Measurements from ENCODE around the gene DRD4.

Gene DRD4

GRCh38 chr11:592918-593317 is 44.2 kb upstream of the DRD4 start:
- H3K4me3 ChIP-seq (replicated peaks in 1 of 2; ENCODE audit: low read depth in 2 of 2, low read length in 2 of 2) = no peak overlapping the region
- no peak for DNase-seq (ENCODE audit: low read depth in 2 of 2)
- no peak for TF ChIP-seq CTCF (IDR thresholded peaks at IDR 0.05; ENCODE audit: low read depth, low read length)

- no peak for TF ChIP-seq CTCF (IDR thresholded peaks at IDR 0.05; ENCODE audit: low read depth, low read length)
- no peak for DNase-seq (ENCODE audit: low read depth in 2 of 2)
- no peak overlapping the region for H3K4me3 ChIP-seq (replicated peaks in 1 of 2; ENCODE audit: low read depth in 2 of 2, low read length in 2 of 2)
These were observed 43.7 kb upstream of the DRD4 start for GRCh38 chr11:593347-593746.

- DNase-seq (ENCODE audit: low read depth in 2 of 2) = no peak
- no peak overlapping the region for H3K4me3 ChIP-seq (replicated peaks in 1 of 2; ENCODE audit: low read depth in 2 of 2, low read length in 2 of 2)
- TF ChIP-seq CTCF (IDR thresholded peaks at IDR 0.05; ENCODE audit: low read depth, low read length) = no peak
These were observed 41.7 kb upstream of the DRD4 start for GRCh38 chr11:595400-595799.

GRCh38 chr11:596374-596773 is 40.7 kb upstream of the DRD4 start:
- DNase-seq (ENCODE audit: low read depth in 2 of 2) = no peak

GRCh38 chr11:597166-597725 is 39.8 kb upstream of the DRD4 start:
- DNase-seq (ENCODE audit: low read depth in 2 of 2) = no peak
- TF ChIP-seq CTCF (IDR thresholded peaks at IDR 0.05; ENCODE audit: low read depth, low read length) = peak; percentile 5
- H3K4me3 ChIP-seq (replicated peaks in 1 of 2; ENCODE audit: low read depth in 2 of 2, low read length in 2 of 2) = no peak overlapping the region

More at GRCh38 chr11:596374-596773, 40.7 kb upstream of the DRD4 start:
- no peak overlapping the region for H3K4me3 ChIP-seq (replicated peaks in 1 of 2; ENCODE audit: low read depth in 2 of 2, low read length in 2 of 2)
- no peak for TF ChIP-seq CTCF (IDR thresholded peaks at IDR 0.05; ENCODE audit: low read depth, low read length)

- DNase-seq (ENCODE audit: low read depth in 2 of 2) = no peak
- H3K4me3 ChIP-seq (replicated peaks in 1 of 2; ENCODE audit: low read depth in 2 of 2, low read length in 2 of 2) = no peak overlapping the region
- no peak for TF ChIP-seq CTCF (IDR thresholded peaks at IDR 0.05; ENCODE audit: low read depth, low read length)
These were observed 38.9 kb upstream of the DRD4 start for GRCh38 chr11:598005-598680.
